IPS-15b (cell line): ENCODE measurements around the gene SLC29A3.
"Not testable (repeated sequence)": the region's sequence is repeated elsewhere in the genome, so short reads cannot be mapped to it uniquely, and the experiment has no call there.

ENCODE experiments used
- H3K27me3 ChIP-seq: one replicate; pipeline ENCODE4 v1.6.1; 2013; ENCODE audit warnings: low read length; ENCODE audit not compliant: control insufficient read depth, insufficient read depth
- H3K36me3 ChIP-seq: one replicate; pipeline ENCODE4 v1.6.1; 2013; ENCODE audit warnings: low read length; ENCODE audit not compliant: control insufficient read depth, insufficient read depth
- H3K4me1 ChIP-seq: one replicate; pipeline ENCODE4 v1.6.1; 2013; ENCODE audit warnings: mild to moderate bottlenecking, low read length; ENCODE audit not compliant: control insufficient read depth, insufficient read depth
- H3K4me3 ChIP-seq: one replicate; pipeline ENCODE4 v1.5.1; 2013; ENCODE audit warnings: low read depth, low read length
- H3K9ac ChIP-seq: one replicate; pipeline ENCODE4 v1.6.1; 2013; ENCODE audit warnings: low read depth, mild to moderate bottlenecking, low read length
- H3K9me3 ChIP-seq: one replicate; pipeline ENCODE4 v1.6.1; 2013; ENCODE audit warnings: mild to moderate bottlenecking, low read length; ENCODE audit not compliant: control insufficient read depth, insufficient read depth

Gene SLC29A3

GRCh38 chr10:71294856-71295255, 24.2 kb upstream of the SLC29A3 start:
- no peaks in the 10 kb centered on the region for H3K9me3 ChIP-seq
- H3K36me3 ChIP-seq: peaks cover 71% of the 10 kb centered on the region
- H3K4me3 ChIP-seq: no peak overlapping the region
- H3K4me1 ChIP-seq: no peaks in the 10 kb centered on the region
- no peak overlapping the region for H3K9ac ChIP-seq
- no peaks in the 10 kb centered on the region for H3K27me3 ChIP-seq

GRCh38 chr10:71295641-71296040, 23.4 kb upstream of the SLC29A3 start:
- H3K9me3 ChIP-seq: no peaks in the 10 kb centered on the region
- no peak overlapping the region for H3K9ac ChIP-seq
- H3K4me1 ChIP-seq: no peaks in the 10 kb centered on the region
- H3K4me3 ChIP-seq: no peak overlapping the region
- no peaks in the 10 kb centered on the region for H3K27me3 ChIP-seq
- peaks cover 71% of the 10 kb centered on the region for H3K36me3 ChIP-seq

- no peak overlapping the region for H3K9ac ChIP-seq
- H3K4me1 ChIP-seq: no peaks in the 10 kb centered on the region
- no peaks in the 10 kb centered on the region for H3K9me3 ChIP-seq
- no peak overlapping the region for H3K4me3 ChIP-seq
- H3K27me3 ChIP-seq: no peaks in the 10 kb centered on the region
- peaks cover 71% of the 10 kb centered on the region for H3K36me3 ChIP-seq
Observed at GRCh38 chr10:71296086-71296485, 23.0 kb upstream of the SLC29A3 start.

- not testable (repeated sequence) for H3K9me3 ChIP-seq, H3K9ac ChIP-seq, H3K4me3 ChIP-seq, H3K4me1 ChIP-seq, H3K27me3 ChIP-seq
- peaks cover 63% of the 10 kb centered on the region for H3K36me3 ChIP-seq
Observed at GRCh38 chr10:71296811-71297210, 22.2 kb upstream of the SLC29A3 start.

GRCh38 chr10:71297343-71297742, 21.7 kb upstream of the SLC29A3 start:
- Histone ChIP-seq H3K36me3 (peaks cover 58% of the 10 kb centered on the region), H3K4me3 (no peak overlapping the region), H3K9ac (no peak overlapping the region)

GRCh38 chr10:71299071-71299785, 19.8 kb upstream of the SLC29A3 start:
- H3K36me3 ChIP-seq: peaks cover 42% of the 10 kb centered on the region
- no peak overlapping the region for H3K4me3 ChIP-seq
- H3K9ac ChIP-seq: no peak overlapping the region
- H3K27me3 ChIP-seq: no peaks in the 10 kb centered on the region
- no peaks in the 10 kb centered on the region for H3K4me1 ChIP-seq
- H3K9me3 ChIP-seq: no peaks in the 10 kb centered on the region

More at GRCh38 chr10:71297343-71297742, 21.7 kb upstream of the SLC29A3 start:
- Histone ChIP-seq H3K27me3 (no peaks in the 10 kb centered on the region), H3K9me3 (no peaks in the 10 kb centered on the region), H3K4me1 (no peaks in the 10 kb centered on the region)

- no peak overlapping the region for H3K4me3 ChIP-seq
- H3K9me3 ChIP-seq: no peaks in the 10 kb centered on the region
- no peak overlapping the region for H3K9ac ChIP-seq
- H3K4me1 ChIP-seq: no peaks in the 10 kb centered on the region
- peaks cover 30% of the 10 kb centered on the region for H3K36me3 ChIP-seq
- no peaks in the 10 kb centered on the region for H3K27me3 ChIP-seq
Observed at GRCh38 chr10:71300555-71301370, 18.3 kb upstream of the SLC29A3 start.

- peaks cover 23% of the 10 kb centered on the region for H3K36me3 ChIP-seq
- H3K4me1 ChIP-seq: no peaks in the 10 kb centered on the region
- H3K27me3 ChIP-seq: no peaks in the 10 kb centered on the region
- H3K9ac ChIP-seq: no peak overlapping the region
- no peak overlapping the region for H3K4me3 ChIP-seq
- H3K9me3 ChIP-seq: no peaks in the 10 kb centered on the region
Observed at GRCh38 chr10:71301371-71301916, 17.6 kb upstream of the SLC29A3 start.

- Histone ChIP-seq H3K36me3 (peaks cover 19% of the 10 kb centered on the region), H3K4me1 (no peaks in the 10 kb centered on the region), H3K9me3 (no peaks in the 10 kb centered on the region), H3K27me3 (no peaks in the 10 kb centered on the region), H3K9ac (no peak overlapping the region), H3K4me3 (no peak overlapping the region)
Observed at GRCh38 chr10:71302451-71302850, 16.6 kb upstream of the SLC29A3 start.

GRCh38 chr10:71302874-71303568, 16.0 kb upstream of the SLC29A3 start:
- no peaks in the 10 kb centered on the region for H3K4me1 ChIP-seq

GRCh38 chr10:71303569-71303907, 15.5 kb upstream of the SLC29A3 start:
- Histone ChIP-seq H3K36me3 (peaks cover 11% of the 10 kb centered on the region), H3K4me3 (no peak overlapping the region), H3K27me3 (no peaks in the 10 kb centered on the region), H3K9me3 (no peaks in the 10 kb centered on the region), H3K4me1 (no peaks in the 10 kb centered on the region), H3K9ac (no peak overlapping the region)

More at GRCh38 chr10:71302874-71303568, 16.0 kb upstream of the SLC29A3 start:
- Histone ChIP-seq H3K9ac (no peak overlapping the region), H3K27me3 (no peaks in the 10 kb centered on the region), H3K9me3 (no peaks in the 10 kb centered on the region), H3K4me3 (no peak overlapping the region), H3K36me3 (peaks cover 13% of the 10 kb centered on the region)
